ENCODE measurements around the gene DMWD.

DNA sequence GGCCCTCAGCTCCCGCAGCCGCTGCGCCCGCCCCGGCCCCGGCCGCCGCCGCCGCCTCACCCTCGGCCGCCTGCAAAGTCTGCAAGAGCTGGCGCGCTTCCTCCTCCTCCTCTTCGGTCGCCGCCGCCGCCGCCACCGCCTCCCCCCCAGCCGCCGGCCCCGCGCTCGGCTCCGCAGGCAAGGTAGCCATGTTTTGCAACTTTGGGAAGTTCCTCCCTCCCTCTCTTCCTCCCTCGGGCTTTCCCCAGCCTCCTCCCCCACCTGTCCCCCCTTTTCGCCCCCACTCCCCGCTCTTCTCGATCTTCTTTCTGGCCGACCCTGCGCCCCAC lies 24.0 kb downstream of the DMWD start:
- TF ChIP-seq, protein P1, sequence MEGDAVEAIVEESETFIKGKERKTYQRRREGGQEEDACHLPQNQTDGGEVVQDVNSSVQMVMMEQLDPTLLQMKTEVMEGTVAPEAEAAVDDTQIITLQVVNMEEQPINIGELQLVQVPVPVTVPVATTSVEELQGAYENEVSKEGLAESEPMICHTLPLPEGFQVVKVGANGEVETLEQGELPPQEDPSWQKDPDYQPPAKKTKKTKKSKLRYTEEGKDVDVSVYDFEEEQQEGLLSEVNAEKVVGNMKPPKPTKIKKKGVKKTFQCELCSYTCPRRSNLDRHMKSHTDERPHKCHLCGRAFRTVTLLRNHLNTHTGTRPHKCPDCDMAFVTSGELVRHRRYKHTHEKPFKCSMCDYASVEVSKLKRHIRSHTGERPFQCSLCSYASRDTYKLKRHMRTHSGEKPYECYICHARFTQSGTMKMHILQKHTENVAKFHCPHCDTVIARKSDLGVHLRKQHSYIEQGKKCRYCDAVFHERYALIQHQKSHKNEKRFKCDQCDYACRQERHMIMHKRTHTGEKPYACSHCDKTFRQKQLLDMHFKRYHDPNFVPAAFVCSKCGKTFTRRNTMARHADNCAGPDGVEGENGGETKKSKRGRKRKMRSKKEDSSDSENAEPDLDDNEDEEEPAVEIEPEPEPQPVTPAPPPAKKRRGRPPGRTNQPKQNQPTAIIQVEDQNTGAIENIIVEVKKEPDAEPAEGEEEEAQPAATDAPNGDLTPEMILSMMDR (IDR thresholded peaks at IDR 0.05), result no peak
- no peak for TF ChIP-seq POLR2A (IDR thresholded peaks at IDR 0.05)
- no peak for TF ChIP-seq POLR2AphosphoS5 (IDR thresholded peaks at IDR 0.05)

All from sigmoid colon (tissue), 4 donors.